Spinal cord (tissue), 10 donors: ENCODE results near the gene CIPC. TPM values are rescaled to one million over a fixed set of nuclear protein-coding genes. Genes with fewer than 3 reads are reported as not detected.

Experiments used
- DNase-seq, 6 donors: peaks; one replicate each; pipeline versions ENCODE4 v3.0.0 to v3.0.0-alpha.2; 2013 to 2015; ENCODE audit warnings: low spot score in 6 of 6, low read depth in 4 of 6
- H3K27ac ChIP-seq: one replicate; pipeline ENCODE4 v1.5.1; 2013; ENCODE audit warnings: low read depth, low read length, control low read depth
- H3K27me3 ChIP-seq: one replicate; pipeline ENCODE4 v1.6.1; 2013; ENCODE audit warnings: low read length; ENCODE audit not compliant: control insufficient read depth, insufficient read depth
- H3K36me3 ChIP-seq: one replicate; pipeline ENCODE4 v1.6.1; 2013; ENCODE audit warnings: low read length; ENCODE audit not compliant: control insufficient read depth, insufficient read depth
- H3K4me1 ChIP-seq: one replicate; pipeline ENCODE4 v1.6.1; 2013; ENCODE audit warnings: low read length; ENCODE audit not compliant: control insufficient read depth, insufficient read depth
- H3K4me3 ChIP-seq: one replicate; pipeline ENCODE4 v1.5.1; 2013; ENCODE audit warnings: low read depth, low read length, control low read depth
- H3K9me3 ChIP-seq: one replicate; pipeline ENCODE4 v1.6.1; 2013; ENCODE audit warnings: low read length; ENCODE audit not compliant: control insufficient read depth, insufficient read depth
- WGBS: methylation state at CpG from one replicate; pipeline ENCODE4 v1.1.5; 2013; ENCODE audit warnings: missing lambda C conversion rate; ENCODE audit not compliant: insufficient coverage; 5-methylcytosine and 5-hydroxymethylcytosine counted together
- polyA plus RNA-seq, 2 donors: library from polyadenylated mRNA; unstranded; fragments of 120-200 nt; gene quantifications; one replicate each; pipeline ENCODE4 v1.2.1, GENCODE V29; 2013; ENCODE audit not compliant: insufficient read length in 2 of 2
- total RNA-seq, 2 donors: library from RNA; depleted of rRNA in 1 of 2; stranded (reverse); fragments of 120-200 nt in 1 of 2; fragments of >200 nt in 1 of 2; gene quantifications; one replicate each; pipeline versions ENCODE4 v1.2.3 to v1.2.4, GENCODE V29; 2013 to 2014
- donor health status: healthy.

The CIPC gene
- total and polyA plus RNA-seq, 4 donors, result 35.2 to 39.2 (median 38.3) TPM

- no CpG with 5 or more reads among the region's 3 CpGs for WGBS
These were observed 11.9 kb upstream of the CIPC start for GRCh38 chr14:77086017-77086727.

GRCh38 chr14:77086951-77087350, 11.1 kb upstream of the CIPC start:
- WGBS, result 80% methylated on average over 1 of the region's 6 CpGs
- H3K27ac ChIP-seq, result no peak overlapping the region
- DNase-seq, result peak in 1 of 6 donors; percentile 28
- H3K9me3 ChIP-seq, result no peaks in the 10 kb centered on the region
- peaks cover 10% of the 10 kb centered on the region for H3K4me1 ChIP-seq
- H3K4me3 ChIP-seq, result no peak overlapping the region
- no peaks in the 10 kb centered on the region for H3K36me3 ChIP-seq
- no peaks in the 10 kb centered on the region for H3K27me3 ChIP-seq

More at GRCh38 chr14:77086017-77086727, 11.9 kb upstream of the CIPC start:
- Histone ChIP-seq H3K27ac (peak overlapping the region; percentile 37), H3K4me3 (no peak overlapping the region), H3K9me3 (no peaks in the 10 kb centered on the region), H3K4me1 (peaks cover 10% of the 10 kb centered on the region), H3K27me3 (no peaks in the 10 kb centered on the region), H3K36me3 (no peaks in the 10 kb centered on the region)
- DNase-seq, result peak in 2 of 6 donors; percentile 70 to 91

GRCh38 chr14:77087631-77088030, 10.4 kb upstream of the CIPC start:
- no peaks in the 10 kb centered on the region for H3K36me3 ChIP-seq
- 62% methylated on average over 3 of the region's 3 CpGs for WGBS
- no peak overlapping the region for H3K27ac ChIP-seq
- peaks cover 10% of the 10 kb centered on the region for H3K4me1 ChIP-seq
- H3K27me3 ChIP-seq, result no peaks in the 10 kb centered on the region
- no peaks in the 10 kb centered on the region for H3K9me3 ChIP-seq
- no peak for DNase-seq
- no peak overlapping the region for H3K4me3 ChIP-seq

- 57% methylated on average over 3 of the region's 5 CpGs for WGBS
- Histone ChIP-seq H3K4me1 (peaks cover 10% of the 10 kb centered on the region), H3K4me3 (no peak overlapping the region)
These were observed 9.8 kb upstream of the CIPC start for GRCh38 chr14:77088219-77088618.

GRCh38 chr14:77088645-77089044, 9.4 kb upstream of the CIPC start:
- Histone ChIP-seq H3K4me3 (no peak overlapping the region), H3K27ac (no peak overlapping the region), H3K27me3 (no peaks in the 10 kb centered on the region), H3K36me3 (no peaks in the 10 kb centered on the region), H3K9me3 (no peaks in the 10 kb centered on the region), H3K4me1 (peaks cover 10% of the 10 kb centered on the region)
- WGBS, result no CpG with 5 or more reads among the region's 2 CpGs
- DNase-seq, result no peak

More at GRCh38 chr14:77088219-77088618, 9.8 kb upstream of the CIPC start:
- DNase-seq, result no peak
- no peaks in the 10 kb centered on the region for H3K36me3 ChIP-seq
- no peaks in the 10 kb centered on the region for H3K27me3 ChIP-seq
- H3K9me3 ChIP-seq, result no peaks in the 10 kb centered on the region
- no peak overlapping the region for H3K27ac ChIP-seq

GRCh38 chr14:77091518-77091917, 6.5 kb upstream of the CIPC start:
- DNase-seq, result no peak
- no peaks in the 10 kb centered on the region for H3K36me3 ChIP-seq
- no peak overlapping the region for H3K4me3 ChIP-seq
- peaks cover 5% of the 10 kb centered on the region for H3K4me1 ChIP-seq
- H3K9me3 ChIP-seq, result no peaks in the 10 kb centered on the region
- H3K27me3 ChIP-seq, result no peaks in the 10 kb centered on the region
- no peak overlapping the region for H3K27ac ChIP-seq

- no peak for DNase-seq
- H3K9me3 ChIP-seq, result no peaks in the 10 kb centered on the region
- H3K27ac ChIP-seq, result no peak overlapping the region
- H3K4me3 ChIP-seq, result no peak overlapping the region
- H3K4me1 ChIP-seq, result peaks cover 6% of the 10 kb centered on the region
- WGBS, result 94% methylated on average over 2 of the region's 3 CpGs
- no peaks in the 10 kb centered on the region for H3K27me3 ChIP-seq
- H3K36me3 ChIP-seq, result no peaks in the 10 kb centered on the region
These were observed 5.4 kb upstream of the CIPC start for GRCh38 chr14:77092676-77093075.

- Histone ChIP-seq H3K9me3 (no peaks in the 10 kb centered on the region), H3K27ac (no peak overlapping the region), H3K4me1 (peaks cover 16% of the 10 kb centered on the region), H3K4me3 (no peak overlapping the region), H3K36me3 (no peaks in the 10 kb centered on the region), H3K27me3 (no peaks in the 10 kb centered on the region)
- no CpG with 5 or more reads among the region's 8 CpGs for WGBS
- DNase-seq, result peak in 3 of 6 donors; percentile 76 to 94 (median 92)
These were observed 3.3 kb upstream of the CIPC start for GRCh38 chr14:77094672-77095284.

GRCh38 chr14:77097006-77097699, 905 bp upstream of the CIPC start:
- Histone ChIP-seq H3K9me3 (no peaks in the 10 kb centered on the region), H3K27ac (peak overlapping the region; percentile 94), H3K4me1 (peaks cover 33% of the 10 kb centered on the region), H3K4me3 (peak overlapping the region; percentile 99), H3K27me3 (no peaks in the 10 kb centered on the region), H3K36me3 (no peaks in the 10 kb centered on the region)
- WGBS, result under 1% methylated on average over 17 of the region's 20 CpGs
- peak in 1 of 6 donors; percentile 31 for DNase-seq
